HG03060 (cell line): ENCODE results near the gene DIP2C.

Experiments used
- ATAC-seq: cut with Tn5 transposase; IDR thresholded peaks from one replicate; pipeline ENCODE4 v1.9.1; 2021; ENCODE audit warnings: low read depth, moderate number of reproducible peaks; ENCODE audit not compliant: unreplicated experiment

Gene DIP2C

DNA sequence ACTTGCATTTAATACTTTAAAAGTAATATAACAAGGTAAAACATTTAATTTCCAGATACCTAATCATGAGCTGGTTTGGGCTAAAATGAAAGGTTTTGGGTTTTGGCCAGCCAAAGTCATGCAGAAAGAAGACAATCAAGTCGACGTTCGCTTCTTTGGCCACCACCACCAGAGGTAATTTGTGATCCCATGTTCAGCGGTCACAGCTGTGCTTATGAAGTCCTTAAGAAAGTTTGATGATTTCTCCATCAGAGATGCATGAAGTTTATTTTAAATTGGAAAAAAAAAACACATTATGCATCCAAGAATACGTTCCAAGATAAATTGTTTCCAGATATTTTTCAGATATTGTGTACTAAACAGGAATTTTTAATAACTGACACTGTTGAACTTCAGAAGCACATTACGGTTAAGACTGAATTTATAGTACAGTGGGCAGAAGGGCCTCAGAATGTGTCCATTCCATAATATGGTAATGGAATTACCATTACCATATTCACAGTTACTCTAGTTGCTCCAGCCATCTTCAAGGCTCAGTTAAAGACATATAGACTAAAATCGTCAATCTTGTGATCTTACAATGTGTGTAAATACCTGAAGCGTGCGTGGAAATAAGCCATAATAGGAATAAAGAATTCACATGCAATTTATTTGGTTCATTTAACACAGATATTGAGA lies 447.4 kb downstream of the DIP2C start:
- ATAC-seq: no peak

GRCh38 chr10:241451-241850 lies 448.0 kb downstream of the DIP2C start:
- no peak for ATAC-seq

DNA sequence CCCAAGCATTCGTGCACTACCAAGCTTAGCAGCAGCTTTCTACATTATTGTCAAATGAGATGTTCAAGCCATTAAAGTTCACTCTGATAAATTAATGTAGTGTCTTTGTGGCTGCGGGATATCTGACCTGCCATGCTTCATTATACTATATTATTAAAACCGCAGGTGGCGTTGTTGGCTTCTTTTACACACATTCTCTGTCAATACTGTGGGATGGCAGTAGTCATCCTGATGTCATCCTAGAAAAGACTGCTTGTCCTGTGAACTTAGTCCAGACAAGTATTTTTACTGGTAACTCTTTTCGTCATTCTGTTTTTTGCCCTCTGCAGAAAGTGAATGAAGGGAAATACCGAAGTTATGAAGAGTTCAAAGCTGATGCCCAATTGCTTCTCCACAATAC lies 450.4 kb downstream of the DIP2C start:
- no peak for ATAC-seq

GRCh38 chr10:235915-236314 lies 453.6 kb downstream of the DIP2C start:
- ATAC-seq: no peak

DNA sequence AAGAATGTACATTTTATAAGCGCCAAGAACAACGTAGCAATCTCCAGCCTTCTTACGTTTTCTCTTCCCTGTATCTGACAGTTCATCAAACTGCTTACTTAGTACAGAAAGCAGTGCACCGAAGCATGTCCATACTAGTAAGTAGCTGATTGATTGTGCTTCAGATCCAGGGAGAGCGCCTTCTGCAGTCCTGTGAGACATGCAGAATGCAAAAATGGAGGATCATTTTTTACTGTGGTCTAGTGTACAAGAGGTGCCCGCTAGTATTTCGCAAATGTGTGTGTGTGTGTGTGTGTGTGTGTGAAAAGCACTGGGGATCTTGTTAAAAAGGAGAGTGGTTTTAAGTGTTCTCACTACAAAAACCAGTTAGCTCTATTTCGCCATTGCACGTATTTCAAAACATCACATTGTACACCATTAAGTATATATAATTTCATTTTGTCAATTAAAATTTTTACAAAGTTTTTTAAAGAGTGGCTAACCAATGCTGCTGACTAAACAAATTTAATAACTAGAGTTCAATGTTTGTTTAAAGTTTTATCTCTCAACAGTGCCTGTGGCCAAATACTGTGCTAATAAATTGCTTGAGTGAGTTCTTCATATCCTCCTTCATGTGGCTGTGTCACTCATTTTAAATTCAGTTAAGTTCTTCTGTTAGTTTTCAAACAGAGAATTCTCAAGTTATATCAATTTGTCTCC lies 454.6 kb downstream of the DIP2C start:
- no peak for ATAC-seq

DNA sequence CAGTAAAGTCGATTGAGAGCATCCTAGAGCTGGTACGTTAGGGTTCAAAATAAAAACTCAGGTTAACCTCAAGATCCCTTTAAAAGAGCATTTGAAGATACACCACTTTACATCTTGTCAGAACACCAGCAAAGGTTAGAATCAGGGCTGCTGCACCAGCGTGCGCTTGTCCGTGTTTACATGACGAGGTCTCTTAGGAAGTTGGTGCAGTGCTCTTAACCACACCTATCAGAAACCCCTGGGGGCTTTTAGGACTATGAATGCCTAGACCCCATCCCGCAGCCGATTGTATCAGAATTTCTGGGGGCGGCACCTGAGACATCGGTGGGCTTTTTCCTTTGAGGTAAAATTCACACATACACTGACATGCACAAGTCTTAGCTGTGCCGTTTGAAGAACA lies 456.6 kb downstream of the DIP2C start:
- ATAC-seq: no peak

DNA sequence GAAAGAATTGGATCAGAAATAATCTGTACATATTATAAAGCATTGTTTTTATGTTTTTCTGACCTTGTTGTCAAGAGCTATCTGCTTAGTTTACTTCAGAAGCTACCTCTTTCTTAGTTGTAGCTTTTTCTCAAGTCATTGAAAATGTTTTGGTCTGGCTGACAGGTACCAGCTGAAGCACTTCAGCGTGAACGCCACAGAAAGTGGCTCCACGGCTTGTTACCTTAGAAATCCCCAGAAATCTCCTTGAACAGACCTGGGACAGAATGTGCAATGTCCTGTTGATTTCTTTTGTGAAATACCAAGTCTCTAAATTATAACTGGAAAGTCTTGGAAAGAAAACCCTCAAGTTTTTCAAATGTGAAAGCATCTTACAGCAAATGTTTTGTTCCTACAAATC lies 457.4 kb downstream of the DIP2C start:
- no peak for ATAC-seq

- no peak for ATAC-seq
These were observed 458.7 kb downstream of the DIP2C start for GRCh38 chr10:230758-231157.

DNA sequence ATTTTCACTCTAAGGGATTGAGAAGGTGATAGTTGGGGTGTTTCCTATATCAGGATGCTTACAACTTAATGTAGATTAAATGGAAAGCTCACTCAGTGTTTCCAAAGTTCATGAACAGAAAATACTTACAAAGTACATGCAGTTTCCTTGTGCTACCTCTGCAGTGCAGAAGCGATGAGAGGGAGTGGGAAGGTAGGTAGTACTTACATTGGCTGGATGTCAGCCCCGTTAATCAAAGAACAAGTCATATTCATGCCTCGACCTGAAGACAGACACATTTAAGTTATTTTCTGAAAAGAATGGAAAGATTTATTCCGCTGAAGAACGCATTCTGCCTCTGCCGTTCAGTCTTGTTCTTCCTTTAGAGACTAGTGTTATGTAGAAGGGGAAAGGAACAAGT lies 461.1 kb downstream of the DIP2C start:
- no peak for ATAC-seq

- ATAC-seq: no peak
These were observed 462.5 kb downstream of the DIP2C start for GRCh38 chr10:227014-227413.

DNA sequence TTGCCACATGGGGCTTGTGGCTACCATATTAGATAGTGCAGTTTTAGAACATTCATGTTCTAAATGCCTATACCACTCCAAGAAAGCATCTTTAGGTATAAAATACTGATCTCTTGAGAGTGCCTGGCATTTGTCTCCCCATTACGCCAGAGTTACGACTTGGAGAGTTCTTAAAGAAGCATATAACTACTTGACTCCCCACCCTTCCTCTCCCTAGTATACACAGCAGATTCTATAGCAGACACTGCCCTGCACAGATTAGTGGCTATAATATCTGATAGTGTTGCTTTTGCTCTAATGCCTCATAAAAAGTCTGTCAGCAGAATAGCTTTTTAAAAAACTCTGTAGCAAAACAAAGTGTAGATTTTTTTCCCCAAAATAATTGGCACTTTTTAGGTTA lies 463.4 kb downstream of the DIP2C start:
- ATAC-seq: no peak

DNA sequence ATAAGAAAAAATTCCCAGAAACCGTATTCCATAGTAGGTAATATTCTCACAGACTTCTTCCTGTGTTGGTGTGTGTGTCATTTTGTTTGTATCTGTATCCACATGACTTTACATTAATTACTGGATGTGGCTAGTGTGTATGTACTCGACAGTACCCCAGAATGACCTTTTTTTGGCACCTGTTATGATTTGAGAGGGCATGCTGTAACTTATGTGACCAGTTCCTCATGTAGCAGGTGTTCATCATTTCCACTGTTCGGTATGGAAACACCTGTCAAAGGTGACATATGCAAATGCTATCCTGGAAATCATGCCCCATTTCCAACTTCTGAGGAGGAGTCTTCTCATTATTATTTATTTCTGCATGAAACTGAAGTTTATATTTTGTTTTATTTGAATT lies 464.9 kb downstream of the DIP2C start:
- ATAC-seq: no peak
